ENCODE data around the gene SIGLEC1. TPM values are rescaled to one million over a fixed set of nuclear protein-coding genes. Genes with fewer than 3 reads are reported as not detected.

Gene SIGLEC1
- total and polyA plus RNA-seq, 2 experiments from 2014 or later = not detected

DNA sequence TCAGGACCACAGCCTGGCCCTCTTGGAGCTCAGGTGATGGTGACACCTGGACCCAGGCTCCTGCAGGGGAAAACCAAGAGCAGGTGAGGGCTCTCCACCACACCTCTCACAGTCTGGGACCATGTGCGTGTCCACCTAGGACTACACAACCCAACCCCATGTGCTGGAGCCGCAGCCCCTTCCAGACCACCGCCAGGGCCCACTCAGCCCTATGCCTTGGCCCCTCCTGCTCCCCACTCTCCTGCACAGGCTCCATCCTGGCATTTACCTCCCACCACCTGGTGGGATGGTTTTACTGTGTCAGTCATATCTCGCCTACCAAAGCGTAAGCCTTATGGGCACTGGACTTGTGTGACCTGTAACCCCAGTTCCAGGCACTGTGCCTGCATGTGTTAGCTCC is 17.5 kb downstream of the SIGLEC1 start (continued):
- TF ChIP-seq POLR2AphosphoS5 (IDR thresholded peaks at IDR 0.05; ENCODE audit: low read depth) (no peak), ETS1 (IDR thresholded peaks at IDR 0.05) (no peak), CREB1 (CRISPR knock-in tag; IDR thresholded peaks at IDR 0.05; ENCODE audit: low read depth) (no peak)

DNA sequence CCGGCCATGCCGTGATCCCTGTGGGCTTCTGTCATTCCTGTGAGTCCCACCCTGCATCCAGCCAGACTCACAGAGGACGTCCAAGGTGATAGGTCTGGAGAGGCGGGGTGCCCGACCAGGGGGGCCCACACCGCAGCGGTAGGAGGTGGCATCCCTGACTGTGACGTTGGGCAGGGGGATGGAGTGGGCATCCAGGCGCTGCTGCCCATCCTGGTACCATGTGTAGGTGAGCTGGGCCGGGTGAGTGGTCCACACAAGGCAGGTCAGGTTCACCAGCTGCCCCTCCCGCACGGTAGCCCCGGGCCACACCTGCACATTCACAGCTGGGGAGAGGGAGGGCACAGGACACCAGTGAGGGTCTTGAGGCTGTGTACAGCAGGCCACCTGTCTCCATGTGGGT is 19.0 kb downstream of the SIGLEC1 start:
- Histone ChIP-seq H3K4me3 (no peak overlapping the region), H3K27ac (ENCODE audit: low read depth) (no peak overlapping the region), H3K9me2 (ENCODE audit: insufficient read depth) (no peaks in the 10 kb centered on the region), H3K4me1 (ENCODE audit: insufficient read depth) (no peaks in the 10 kb centered on the region), H3F3A (replicated peaks; ENCODE audit: low read depth) (no peaks in the 10 kb centered on the region), H3K4me2 (no peak overlapping the region), H3K79me2 (replicated peaks; ENCODE audit: insufficient read depth) (no peaks in the 10 kb centered on the region), H3K27me3 (ENCODE audit: insufficient read depth) (no peaks in the 10 kb centered on the region), H2AFZ (no peak overlapping the region), H4K20me1 (replicated peaks; ENCODE audit: insufficient read depth) (no peaks in the 10 kb centered on the region), H3K36me3 (ENCODE audit: insufficient read depth) (no peaks in the 10 kb centered on the region)
- no peaks in the 10 kb centered on the region for H3K4me1 Mint-ChIP-seq
- no peak overlapping the region for H3K27ac Mint-ChIP-seq
- H3K4me3 Mint-ChIP-seq = no peak overlapping the region
- DNase-seq (ENCODE audit: low spot score) (no peak), ATAC-seq (no peak)
- TF ChIP-seq POLR2AphosphoS5 (IDR thresholded peaks at IDR 0.05; ENCODE audit: low read depth) = no peak
- no peak for TF ChIP-seq EZH2phosphoT487 (IDR thresholded peaks at IDR 0.05; ENCODE audit: unreplicated experiment)
- TF ChIP-seq REST (IDR thresholded peaks at IDR 0.05; ENCODE audit: unreplicated experiment) = no peak
- no peak for TF ChIP-seq ZNF462 (CRISPR knock-in tag; IDR thresholded peaks at IDR 0.05)
- no peak for TF ChIP-seq ETS1 (IDR thresholded peaks at IDR 0.05)
- no peak for TF ChIP-seq JUNB (IDR thresholded peaks at IDR 0.05; ENCODE audit: unreplicated experiment)
- TF ChIP-seq ZNF331 (CRISPR knock-in tag; IDR thresholded peaks at IDR 0.05; ENCODE audit: low read depth) = no peak
- peaks cover 13% of the 10 kb centered on the region for H3K27me3 Mint-ChIP-seq (ENCODE audit: insufficient read depth, low read depth, poor library complexity)
- H3K9me3 Mint-ChIP-seq = peaks cover 3% of the 10 kb centered on the region; the same call in 1 of the 3 replicates
- H3K36me3 Mint-ChIP-seq (ENCODE audit: low read depth) = no peaks in the 10 kb centered on the region; the same call in 2 of the 3 replicates
